ENCODE results near the gene TMEM254.

DNA sequence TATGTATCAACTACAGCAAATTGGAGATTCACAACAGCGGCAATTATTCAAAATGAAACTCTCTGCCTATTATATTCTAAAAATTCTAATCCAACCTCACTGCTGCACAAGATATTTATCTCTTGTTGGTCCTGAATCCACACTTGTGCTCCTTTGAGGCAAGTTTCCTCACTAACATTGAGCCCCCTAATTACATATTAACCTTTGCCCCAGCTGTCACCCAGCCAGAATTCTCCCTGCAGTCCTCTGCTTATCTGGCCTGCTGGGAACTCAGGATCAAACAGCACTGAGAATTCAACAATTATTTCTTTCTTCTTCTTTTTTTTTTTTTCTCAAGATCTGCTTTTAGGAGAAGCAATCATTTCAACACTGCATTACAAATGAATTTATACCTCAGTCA is 32.5 kb downstream of the TMEM254 start:
- TF ChIP-seq, protein P1, sequence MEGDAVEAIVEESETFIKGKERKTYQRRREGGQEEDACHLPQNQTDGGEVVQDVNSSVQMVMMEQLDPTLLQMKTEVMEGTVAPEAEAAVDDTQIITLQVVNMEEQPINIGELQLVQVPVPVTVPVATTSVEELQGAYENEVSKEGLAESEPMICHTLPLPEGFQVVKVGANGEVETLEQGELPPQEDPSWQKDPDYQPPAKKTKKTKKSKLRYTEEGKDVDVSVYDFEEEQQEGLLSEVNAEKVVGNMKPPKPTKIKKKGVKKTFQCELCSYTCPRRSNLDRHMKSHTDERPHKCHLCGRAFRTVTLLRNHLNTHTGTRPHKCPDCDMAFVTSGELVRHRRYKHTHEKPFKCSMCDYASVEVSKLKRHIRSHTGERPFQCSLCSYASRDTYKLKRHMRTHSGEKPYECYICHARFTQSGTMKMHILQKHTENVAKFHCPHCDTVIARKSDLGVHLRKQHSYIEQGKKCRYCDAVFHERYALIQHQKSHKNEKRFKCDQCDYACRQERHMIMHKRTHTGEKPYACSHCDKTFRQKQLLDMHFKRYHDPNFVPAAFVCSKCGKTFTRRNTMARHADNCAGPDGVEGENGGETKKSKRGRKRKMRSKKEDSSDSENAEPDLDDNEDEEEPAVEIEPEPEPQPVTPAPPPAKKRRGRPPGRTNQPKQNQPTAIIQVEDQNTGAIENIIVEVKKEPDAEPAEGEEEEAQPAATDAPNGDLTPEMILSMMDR (IDR thresholded peaks at IDR 0.05), result no peak
- TF ChIP-seq POLR2AphosphoS5 (IDR thresholded peaks at IDR 0.05), result no peak
